Mesodermal cell (in vitro differentiated cells): Measurements from ENCODE around the gene SLC6A19.

Experiments used
- H3K27ac ChIP-seq: 2 replicates; pipeline ENCODE4 v1.7.0; 2013; ENCODE audit warnings: mild to moderate bottlenecking, low read depth, low read length, moderate library complexity; ENCODE audit not compliant: severe bottlenecking
- H3K36me3 ChIP-seq: 2 replicates; pipeline ENCODE4 v1.7.1; 2013; ENCODE audit warnings: mild to moderate bottlenecking, low read length, moderate library complexity; ENCODE audit not compliant: control insufficient read depth, insufficient read depth
- H3K4me1 ChIP-seq: one replicate; pipeline ENCODE4 v1.7.1; 2013; ENCODE audit warnings: mild to moderate bottlenecking, low read length; ENCODE audit not compliant: insufficient read depth, control insufficient read depth, poor library complexity, severe bottlenecking
- H3K4me3 ChIP-seq: 2 replicates; pipeline ENCODE4 v1.7.0; 2013; ENCODE audit warnings: low read length, control low read depth, mild to moderate bottlenecking; ENCODE audit not compliant: insufficient read depth, poor library complexity, severe bottlenecking; ENCODE audit errors: extremely low read depth
- H3K9me3 ChIP-seq: 2 replicates; pipeline ENCODE4 v1.7.1; 2013; ENCODE audit warnings: mild to moderate bottlenecking, low read length, moderate library complexity; ENCODE audit not compliant: control insufficient read depth
- WGBS, 2 experiments: methylation state at CpG; one replicate each; pipeline ENCODE4 v1.1.5; 2013; ENCODE audit warnings: missing lambda C conversion rate in 2 of 2; ENCODE audit not compliant: insufficient coverage in 2 of 2; 5-methylcytosine and 5-hydroxymethylcytosine counted together

SLC6A19 gene

DNA sequence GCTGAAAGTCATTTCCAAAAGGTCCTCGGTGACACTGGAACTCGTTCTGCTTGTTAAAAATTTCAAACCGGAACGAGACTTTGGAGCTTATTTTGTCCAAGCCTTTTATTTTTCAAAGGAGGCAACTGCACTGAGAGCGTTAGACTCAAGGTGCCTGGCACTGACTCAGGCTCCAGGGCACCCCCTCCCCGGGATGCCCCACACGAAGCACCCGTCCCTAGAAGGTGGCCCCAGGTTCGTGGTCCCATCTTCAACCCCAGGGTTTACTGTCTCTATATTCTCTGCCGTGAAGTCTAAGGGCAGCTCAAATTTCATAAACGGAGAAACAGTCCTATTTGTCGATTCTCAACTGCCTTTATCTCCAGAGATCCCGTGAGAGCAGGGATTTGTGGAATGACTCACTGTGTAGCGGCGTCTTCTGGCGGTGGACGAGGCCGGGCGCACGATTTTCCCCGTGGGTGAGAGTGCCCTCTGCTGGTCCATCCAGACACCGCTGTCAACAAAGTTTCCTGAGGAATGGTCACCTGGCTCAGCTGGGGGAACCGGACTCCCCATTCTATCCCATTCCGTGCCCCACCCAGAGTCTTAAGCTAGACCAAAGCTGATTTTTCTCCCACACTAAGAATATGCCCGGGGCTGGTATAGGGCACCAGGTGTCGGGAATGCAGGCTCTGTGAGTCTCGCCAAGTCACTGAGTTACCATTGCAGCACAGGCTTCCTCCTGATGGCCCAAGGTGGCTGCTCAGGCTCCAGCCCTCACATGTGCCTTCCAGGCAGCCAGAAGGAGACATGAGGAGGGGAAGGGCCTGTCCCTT is 27.1 kb upstream of the SLC6A19 start:
- Histone ChIP-seq H3K36me3 (no peaks in the 10 kb centered on the region), H3K9me3 (no peaks in the 10 kb centered on the region), H3K4me1 (peaks cover 11% of the 10 kb centered on the region), H3K4me3 (no peak overlapping the region), H3K27ac (no peak overlapping the region)
- 40 to 44% methylated on average over 24 to 26 of the region's 27 CpGs for WGBS, 2 experiments

DNA sequence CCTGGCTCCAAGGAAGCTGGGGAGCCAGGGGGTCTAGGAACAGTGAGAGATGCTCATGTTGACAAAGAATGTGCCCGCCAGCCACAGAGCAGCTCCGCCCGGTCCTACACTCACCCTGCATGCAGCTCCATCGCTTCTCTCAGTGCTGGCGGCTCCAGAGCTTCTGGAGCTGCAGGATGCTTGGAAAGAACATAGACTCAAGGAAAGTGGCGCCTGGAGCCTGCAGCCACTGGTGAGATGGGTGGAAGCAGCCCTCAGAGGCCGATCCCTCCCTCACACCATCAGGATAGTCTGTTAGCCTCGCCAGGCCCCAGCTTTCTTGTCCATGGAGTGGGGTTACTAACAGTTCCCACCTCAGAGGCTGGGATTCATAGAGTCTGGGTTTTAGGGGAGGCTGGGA is 26.4 kb upstream of the SLC6A19 start:
- peaks cover 11% of the 10 kb centered on the region for H3K4me1 ChIP-seq
- 77 to 93% methylated on average over 4 to 5 of the region's 8 CpGs for WGBS, 2 experiments
- H3K4me3 ChIP-seq, result no peak overlapping the region
- H3K9me3 ChIP-seq, result no peaks in the 10 kb centered on the region
- H3K36me3 ChIP-seq, result no peaks in the 10 kb centered on the region
- no peak overlapping the region for H3K27ac ChIP-seq

DNA sequence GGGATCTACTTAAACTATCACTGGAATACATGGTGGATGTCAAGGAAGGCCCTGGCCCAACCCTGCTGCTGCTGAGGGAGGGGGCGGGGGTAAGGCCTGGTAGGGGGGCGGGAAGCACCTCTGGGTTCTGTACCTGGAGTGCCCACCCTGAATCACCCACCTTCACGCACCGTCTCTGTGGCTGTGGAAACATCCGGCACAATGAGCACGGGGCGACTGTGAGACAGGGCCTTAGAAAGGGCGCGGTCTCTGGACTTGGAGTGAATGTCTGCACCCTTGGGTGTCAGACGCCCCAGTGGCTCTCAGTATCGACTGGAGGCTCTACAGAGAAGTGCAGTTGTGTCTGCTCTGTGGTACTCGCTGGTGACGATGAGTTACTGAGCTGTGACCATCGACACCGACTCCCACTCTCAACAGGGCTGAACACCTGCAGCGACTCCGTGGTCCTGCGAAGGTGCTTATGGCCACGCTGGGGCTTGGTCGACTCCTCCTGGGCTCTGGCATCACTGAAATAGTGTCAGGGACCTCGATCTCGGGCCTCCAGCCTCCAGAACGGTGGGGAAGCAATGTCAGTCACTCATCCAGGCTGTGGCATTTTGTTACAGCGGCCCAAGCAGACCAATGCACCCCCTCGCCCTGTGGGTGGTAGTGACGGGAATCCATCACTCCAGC is 25.5 kb upstream of the SLC6A19 start:
- Histone ChIP-seq H3K9me3 (no peaks in the 10 kb centered on the region), H3K4me1 (peaks cover 11% of the 10 kb centered on the region), H3K27ac (no peak overlapping the region), H3K4me3 (no peak overlapping the region), H3K36me3 (no peaks in the 10 kb centered on the region)
- 90 to 91% methylated on average over 22 to 26 of the region's 26 CpGs for WGBS, 2 experiments

DNA sequence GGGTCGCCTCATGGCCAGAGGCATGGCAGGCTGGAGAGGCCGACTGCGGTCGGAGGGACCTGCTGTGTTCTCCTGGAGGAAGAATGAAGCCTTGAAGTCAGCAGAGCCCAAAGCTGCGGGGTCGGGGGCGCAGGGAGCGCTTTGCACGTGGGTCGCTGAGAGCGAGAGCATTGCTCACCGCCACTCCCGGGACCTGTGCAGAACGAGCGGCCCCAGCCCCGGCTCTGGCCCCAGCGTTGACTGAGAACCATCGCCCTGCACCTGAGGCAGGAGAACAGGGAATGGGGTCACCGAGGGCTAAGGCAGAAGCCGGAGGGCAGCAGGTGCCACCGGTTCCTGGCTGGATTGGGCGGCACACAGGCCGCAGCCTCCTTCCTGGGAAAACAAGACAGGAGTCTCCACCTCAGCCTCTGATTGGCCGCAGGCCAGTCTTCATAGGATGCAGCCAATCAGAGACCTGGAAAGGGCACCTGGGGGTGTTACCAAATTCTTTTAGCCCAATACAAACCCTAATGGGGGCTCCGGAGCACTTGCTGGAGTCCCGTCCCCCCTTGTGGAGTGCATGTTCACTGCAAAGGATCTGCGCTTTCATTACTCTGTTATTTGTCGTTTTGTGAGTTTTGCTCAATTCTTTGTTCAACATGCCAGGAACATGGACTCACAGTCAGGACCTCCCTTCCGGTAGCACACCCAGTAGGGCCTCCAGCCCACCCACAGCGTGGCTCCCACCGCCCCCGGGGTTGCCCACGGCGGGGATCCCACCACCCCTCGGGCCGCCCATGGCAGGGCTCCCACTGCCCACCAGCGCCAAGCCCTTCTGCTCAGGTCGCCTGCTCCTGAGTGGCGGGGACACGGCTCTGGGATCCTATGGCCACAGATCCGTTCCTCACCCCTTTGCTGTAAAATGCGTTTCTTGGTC is 24.7 kb upstream of the SLC6A19 start:
- Histone ChIP-seq H3K27ac (no peak overlapping the region), H3K4me1 (peaks cover 8% of the 10 kb centered on the region), H3K4me3 (no peak overlapping the region), H3K9me3 (no peaks in the 10 kb centered on the region), H3K36me3 (no peaks in the 10 kb centered on the region)
- 88 to 90% methylated on average over 37 to 41 of the region's 42 CpGs for WGBS, 2 experiments

DNA sequence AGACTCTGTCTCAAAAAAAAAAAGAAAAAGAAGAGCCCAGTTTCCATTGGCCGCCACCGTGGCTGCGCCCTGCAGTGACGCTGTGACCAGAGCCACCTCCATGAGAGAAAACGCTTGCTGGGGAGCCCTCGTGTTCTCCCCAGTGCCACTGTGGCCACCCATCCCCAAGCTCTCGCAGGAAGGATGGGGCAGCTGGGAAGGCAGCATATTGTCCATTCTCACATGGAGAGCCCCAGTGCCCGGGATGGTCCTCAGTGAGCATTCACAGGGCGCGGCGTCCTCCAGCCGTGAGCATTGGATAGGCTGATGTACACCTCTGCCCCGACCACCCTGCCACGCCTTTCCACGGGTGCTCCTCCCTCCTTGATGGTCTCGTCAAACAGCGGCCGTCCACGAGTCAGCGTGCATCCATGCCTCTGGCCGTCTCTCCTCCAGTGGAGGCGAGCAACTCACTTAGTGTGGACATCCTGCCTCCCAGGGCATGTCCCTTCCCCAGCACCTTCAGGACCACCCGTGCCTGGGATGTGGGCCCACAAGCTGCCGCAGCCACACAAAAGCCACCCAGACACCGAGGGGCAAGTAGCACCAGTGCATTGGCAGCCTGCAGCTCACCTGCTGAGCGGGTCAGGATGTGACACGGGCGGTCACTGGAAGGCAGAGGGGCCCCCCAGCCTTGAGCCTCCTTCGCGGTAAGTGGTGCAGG is 23.4 kb upstream of the SLC6A19 start:
- WGBS, 2 experiments, result 95 to 96% methylated on average over 19 to 25 of the region's 30 CpGs
- H3K4me1 ChIP-seq, result peaks cover 4% of the 10 kb centered on the region
- H3K27ac ChIP-seq, result no peak overlapping the region
- no peak overlapping the region for H3K4me3 ChIP-seq
- no peaks in the 10 kb centered on the region for H3K36me3 ChIP-seq
- H3K9me3 ChIP-seq, result no peaks in the 10 kb centered on the region

DNA sequence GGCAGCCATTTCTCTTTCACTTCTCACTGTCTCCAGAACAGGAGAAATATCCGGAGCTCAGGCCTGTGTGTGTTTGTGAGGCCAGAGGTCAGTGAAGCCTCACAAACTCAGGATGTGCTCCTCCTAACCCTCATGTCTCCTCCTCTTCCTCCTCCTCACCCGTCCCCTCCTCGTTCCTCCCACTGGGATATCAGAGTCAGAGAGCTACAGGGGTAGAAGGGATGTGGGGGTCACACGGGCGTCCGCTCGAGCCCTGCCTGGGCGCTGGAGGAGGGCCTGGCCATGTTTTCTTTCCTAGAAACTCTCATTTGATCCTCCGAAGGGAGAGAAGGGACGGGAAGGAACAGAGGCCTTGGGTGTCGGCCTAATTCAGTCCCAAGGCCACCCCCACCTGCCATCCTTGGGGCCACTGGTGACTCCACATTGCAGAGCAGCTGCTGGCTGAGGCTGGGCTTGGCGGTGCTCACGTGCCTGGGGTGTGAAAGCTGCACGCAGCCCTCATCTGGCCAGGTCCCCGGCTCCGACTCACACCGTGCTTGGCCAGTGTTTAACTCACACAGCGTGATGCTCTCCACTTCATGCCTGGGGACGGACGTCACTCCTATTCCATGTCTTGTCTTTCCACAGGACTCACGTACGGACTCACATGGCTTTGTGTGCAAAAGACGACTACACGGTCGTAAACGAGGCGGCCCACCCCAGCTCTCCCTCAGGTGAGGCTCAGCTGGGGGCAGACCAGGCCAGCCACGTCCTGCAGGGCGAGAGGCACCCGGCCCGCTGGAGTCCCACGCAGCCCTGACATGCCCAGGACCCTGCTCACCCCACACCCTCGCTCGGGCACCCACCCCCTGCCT is 22.6 kb upstream of the SLC6A19 start:
- H3K4me1 ChIP-seq, result peaks cover 4% of the 10 kb centered on the region
- H3K36me3 ChIP-seq, result no peaks in the 10 kb centered on the region
- no peak overlapping the region for H3K4me3 ChIP-seq
- no peak overlapping the region for H3K27ac ChIP-seq
- no peaks in the 10 kb centered on the region for H3K9me3 ChIP-seq
- 97 to 98% methylated on average over 8 to 17 of the region's 34 CpGs for WGBS, 2 experiments

DNA sequence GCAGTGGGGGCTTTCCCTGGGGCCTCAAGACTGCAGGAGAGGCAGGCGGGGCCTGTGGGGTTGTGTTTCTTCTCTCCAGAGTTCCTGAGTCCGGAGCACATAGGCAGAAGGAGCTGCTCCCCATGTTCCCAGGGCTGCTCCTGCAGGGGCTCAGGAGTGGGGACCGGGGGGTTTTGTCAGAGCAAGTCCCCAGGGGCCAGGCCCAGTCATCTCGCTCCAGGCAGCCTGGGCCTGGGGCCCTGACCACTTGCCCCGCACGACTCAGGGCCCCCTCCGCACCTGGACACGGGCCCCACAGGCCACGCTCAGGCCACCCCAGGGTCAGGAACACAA is 22.0 kb upstream of the SLC6A19 start:
- Histone ChIP-seq H3K4me3 (no peak overlapping the region), H3K9me3 (no peaks in the 10 kb centered on the region), H3K36me3 (no peaks in the 10 kb centered on the region), H3K4me1 (no peaks in the 10 kb centered on the region), H3K27ac (no peak overlapping the region)
- 95 to 100% methylated on average over 1 to 3 of the region's 9 CpGs for WGBS, 2 experiments

DNA sequence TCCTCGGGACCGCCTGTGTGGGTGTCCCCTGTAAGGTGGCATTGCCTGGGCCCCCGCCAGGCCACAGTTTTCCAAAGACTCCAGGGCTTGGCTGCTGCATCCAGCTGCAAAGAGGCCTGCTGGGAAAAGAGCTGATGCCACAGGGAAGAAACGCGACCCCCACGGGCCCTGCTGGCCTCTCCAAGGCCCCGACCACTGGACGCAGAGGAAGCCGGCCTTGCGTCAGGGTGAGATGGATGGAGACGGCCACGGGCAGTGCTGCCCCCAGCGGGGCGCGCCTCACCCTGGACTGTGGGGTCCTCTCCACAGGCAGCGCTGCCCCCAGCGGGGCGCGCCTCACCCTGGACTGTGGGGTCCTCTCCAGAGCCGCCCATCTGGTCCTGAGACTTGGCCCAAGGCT is 21.3 kb upstream of the SLC6A19 start:
- H3K36me3 ChIP-seq, result no peaks in the 10 kb centered on the region
- 92 to 99% methylated on average over 10 to 12 of the region's 20 CpGs for WGBS, 2 experiments

DNA sequence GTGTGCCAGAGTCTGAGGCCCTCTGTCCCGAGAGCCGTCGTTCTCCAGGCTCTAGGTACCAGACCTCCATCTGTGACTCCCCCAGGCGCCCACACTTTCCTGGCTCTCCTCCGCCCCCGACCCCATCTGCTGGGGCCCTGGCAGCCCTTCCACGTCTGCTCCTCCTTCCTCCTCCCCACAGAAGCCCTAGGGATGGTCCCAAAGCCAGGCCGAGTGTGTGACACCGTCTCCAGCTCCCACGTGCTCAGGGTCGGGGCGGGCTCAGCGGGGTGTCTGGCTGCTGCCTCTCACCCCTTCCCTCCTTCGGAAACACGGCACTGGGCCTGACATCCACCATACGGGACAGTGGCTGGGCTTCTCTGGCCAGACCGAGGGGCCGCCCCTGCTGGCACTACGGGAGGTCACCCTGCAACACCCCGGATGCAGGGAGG is 20.5 kb upstream of the SLC6A19 start:
- no peak overlapping the region for H3K27ac ChIP-seq

More for the DNA sequence above, 21.3 kb upstream of the SLC6A19 start:
- Histone ChIP-seq H3K9me3 (no peaks in the 10 kb centered on the region), H3K4me1 (no peaks in the 10 kb centered on the region), H3K27ac (no peak overlapping the region), H3K4me3 (no peak overlapping the region)

More for the DNA sequence above, 20.5 kb upstream of the SLC6A19 start:
- H3K4me3 ChIP-seq, result no peak overlapping the region
- no peaks in the 10 kb centered on the region for H3K4me1 ChIP-seq
- no peaks in the 10 kb centered on the region for H3K9me3 ChIP-seq
- WGBS, 2 experiments, result 87 to 92% methylated on average over 17 to 18 of the region's 20 CpGs
- H3K36me3 ChIP-seq, result no peaks in the 10 kb centered on the region
